NK-92 treated with Interleukin-12 subunit alpha and Interleukin-12 subunit beta, amount 100 ng/mL, for 24 hours (cell line): Measurements from ENCODE around the gene CXCL17.
"Not testable (repeated sequence)": the region's sequence is repeated elsewhere in the genome, so short reads cannot be mapped to it uniquely, and the experiment has no call there.

Experiments
- DNase-seq: peaks from one replicate; lab custom pipeline; 2025; lab: John Stamatoyannopoulos, UW

The CXCL17 gene

DNA sequence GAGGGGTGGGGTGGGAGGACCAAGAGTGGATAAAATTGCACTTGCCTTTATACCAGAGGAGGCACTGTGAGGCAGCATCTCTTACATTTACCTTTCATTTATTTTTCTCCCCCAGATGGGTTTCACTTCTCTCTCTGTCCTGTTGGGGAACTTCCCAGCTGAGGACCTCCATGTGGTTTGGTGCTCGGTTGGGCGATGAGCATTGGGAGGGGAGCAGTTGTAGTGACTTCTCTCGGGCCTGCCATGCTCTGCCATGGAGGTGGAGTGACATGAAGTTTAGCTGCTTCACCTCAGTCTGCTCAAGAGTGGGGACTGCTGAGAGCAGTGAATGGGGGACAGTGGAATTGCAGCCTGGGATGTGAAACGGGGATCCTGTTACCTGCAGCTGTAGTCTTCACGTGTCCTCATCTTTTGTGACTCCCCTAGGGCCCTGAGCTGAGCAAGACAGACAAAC is 23.1 kb upstream of the CXCL17 start:
- DNase-seq = no peak

DNA sequence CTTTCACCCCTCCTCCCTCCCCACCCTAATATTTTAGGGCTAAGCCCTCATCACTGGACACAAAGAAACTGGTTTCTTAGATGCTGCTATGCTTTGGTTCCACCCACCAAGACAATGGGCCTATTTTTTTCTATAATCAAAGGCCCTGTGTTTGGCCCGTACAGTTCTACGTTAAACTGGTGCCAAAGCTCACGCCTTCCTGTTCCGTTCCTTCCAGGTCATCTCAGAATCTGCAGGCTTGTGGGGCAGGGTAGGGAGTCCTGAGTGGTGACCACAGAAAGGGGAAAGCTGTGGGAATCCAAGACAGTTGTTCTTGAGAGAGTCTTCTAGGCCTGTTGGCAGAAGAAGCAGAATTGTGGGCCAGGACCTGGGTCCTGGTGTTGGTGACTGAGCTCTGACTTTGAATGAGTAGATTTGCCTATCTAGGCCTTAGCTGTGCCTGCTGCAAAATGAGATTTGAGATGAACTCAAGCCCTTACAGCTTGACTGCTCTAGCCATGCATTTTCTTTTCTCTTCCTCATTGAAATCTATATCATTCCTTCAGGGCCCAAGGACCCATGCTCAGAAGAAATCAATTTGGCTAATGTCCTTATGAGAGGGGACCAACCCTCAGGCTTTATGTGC is 19.1 kb upstream of the CXCL17 start:
- no peak for DNase-seq

DNA sequence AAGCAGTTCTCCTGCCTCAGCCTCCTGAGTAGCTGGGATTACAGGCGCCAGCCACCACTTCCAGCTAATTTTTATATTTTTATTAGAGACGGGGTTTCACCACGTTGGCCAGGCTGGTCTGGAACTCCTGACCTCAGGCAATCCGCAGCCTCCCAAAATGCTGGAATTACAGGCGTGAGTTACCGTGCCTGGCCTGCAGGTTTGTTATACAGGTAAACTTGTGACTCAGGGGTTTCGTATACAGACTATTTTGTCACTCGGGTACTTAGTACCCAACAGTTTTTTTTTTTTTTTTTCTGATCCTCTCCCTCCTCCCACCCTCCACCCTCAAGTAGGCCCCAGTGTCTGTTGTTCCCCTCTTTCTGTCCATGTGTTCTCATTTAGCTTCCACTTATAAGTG is 18.5 kb upstream of the CXCL17 start:
- not testable (repeated sequence) for DNase-seq

DNA sequence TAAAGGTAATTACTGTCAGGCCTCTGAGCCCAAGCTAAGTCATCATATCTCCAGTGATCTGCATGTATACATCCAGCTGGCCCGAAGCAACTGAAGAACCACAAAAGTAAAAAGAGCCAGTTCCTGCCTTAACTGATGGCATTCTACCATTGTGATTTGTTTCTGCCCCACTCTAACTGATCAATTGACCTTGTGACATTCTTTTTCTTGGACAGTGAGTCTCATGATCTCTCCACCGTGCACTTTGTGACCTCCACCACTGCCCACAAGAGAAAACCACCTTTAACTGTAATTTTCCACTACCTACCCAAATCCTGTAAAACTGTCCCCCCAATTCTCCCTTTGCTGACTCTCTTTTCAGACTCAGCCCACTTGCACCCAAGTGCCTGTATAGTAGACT is 17.2 kb upstream of the CXCL17 start:
- no peak for DNase-seq

DNA sequence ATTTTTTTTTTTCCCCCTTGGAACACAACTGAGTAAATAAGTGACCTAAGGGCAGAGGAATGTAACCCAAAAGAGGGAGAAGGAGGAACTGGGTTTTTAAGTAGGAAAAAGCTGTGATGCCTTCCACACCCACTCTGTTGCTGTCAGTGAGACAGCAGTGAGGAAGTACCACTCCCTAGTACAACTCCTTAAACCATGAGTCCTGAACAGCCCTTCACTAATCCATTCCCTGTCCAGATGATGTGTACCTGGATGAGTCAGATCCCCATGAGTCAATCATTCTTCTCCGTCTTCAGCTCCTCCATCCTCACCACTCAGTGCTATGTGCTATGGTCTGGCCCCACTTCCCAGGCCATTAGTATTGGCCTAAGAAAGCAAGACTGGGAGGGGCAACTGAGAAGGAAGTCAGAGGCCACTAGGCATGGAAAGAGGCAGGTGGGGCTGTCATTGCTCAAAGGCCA is 12.9 kb upstream of the CXCL17 start:
- DNase-seq = no peak

DNA sequence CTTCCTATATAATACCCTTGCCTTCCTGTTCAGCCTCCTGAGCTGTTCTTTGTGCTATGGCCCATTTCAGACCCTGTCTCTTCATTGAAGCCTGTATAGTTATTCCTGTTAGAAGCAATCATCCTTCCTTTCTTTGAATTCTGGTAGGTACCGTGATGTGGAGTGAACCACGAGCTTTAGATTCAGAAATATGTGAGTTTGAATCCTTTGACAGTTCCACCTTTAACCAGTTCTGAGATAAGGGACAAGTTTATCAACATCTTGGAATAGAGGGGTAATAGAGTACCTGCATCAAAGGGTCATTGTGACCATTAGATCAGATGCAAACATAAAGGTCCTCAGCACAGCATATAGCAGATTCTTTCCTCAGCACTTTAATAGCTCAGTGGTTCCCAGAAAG is 12.3 kb upstream of the CXCL17 start:
- DNase-seq = no peak

DNA sequence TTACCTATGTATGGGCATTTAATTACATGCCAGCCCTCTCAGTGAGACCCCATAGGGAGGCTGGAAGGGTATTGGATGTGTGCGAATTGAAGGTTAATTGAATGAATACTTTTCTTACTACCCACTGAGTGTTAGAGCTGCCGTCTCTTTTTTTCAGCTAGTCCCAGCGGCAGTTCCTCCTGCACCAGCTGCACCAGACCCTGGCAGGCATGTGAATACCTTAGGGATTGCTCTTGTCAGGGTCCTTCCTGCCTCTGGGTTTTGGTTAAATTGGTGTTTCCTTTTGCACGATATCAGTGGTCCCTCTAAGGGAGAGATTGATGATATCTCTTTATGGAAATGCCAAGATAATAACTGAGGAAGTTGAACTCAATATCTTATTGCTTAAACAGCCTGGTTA is 9.8 kb upstream of the CXCL17 start:
- DNase-seq = no peak

DNA sequence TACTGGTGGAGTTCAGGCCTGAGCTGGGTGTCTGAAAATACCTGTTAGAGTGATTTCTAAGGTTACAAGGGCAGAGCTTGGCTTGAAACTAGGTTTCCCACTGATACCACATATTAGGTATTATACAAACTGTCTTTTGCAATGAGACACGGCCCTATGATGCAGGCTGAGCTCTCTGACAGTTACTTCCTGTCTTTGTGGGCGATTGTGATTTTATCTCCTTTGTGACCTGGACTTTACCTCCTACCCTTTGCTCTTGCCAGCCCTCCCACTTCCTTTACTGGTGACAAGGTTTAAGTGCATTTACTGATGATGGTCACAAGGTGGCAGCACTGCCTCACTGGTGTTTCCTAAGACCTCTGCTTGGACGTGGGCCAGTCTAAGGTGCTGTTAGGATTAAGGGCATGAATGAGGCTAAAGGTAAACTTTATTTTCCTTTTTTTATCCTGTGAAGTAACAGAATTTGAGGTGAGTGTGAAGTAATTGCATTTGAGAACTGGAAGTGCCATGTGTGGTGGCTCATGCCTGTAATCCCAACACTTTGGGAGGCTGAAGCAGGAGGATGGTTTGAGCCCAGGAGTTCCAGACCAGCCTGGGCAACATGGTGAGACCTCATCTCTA is 7.7 kb upstream of the CXCL17 start:
- DNase-seq = peak; percentile 75

DNA sequence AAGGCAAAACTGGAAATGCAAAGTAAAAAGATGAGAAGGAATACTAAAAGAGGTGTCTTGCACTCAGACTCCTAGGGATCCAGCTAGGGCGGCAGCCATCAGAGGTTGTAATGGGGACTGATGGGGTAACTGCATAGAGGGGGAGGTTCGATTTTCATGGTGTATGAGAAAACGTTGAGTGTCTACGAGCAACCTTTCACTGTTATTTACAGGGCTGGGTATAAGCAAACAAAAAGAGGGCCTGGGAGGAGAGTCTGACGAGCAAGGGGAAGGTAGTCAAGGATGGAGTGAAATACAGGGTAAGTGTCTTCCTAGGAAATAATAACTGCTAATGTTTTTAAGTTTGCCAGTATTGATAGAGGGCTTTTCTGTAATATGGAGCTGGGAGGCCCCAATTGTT is 5.6 kb upstream of the CXCL17 start:
- DNase-seq = not testable (repeated sequence)

DNA sequence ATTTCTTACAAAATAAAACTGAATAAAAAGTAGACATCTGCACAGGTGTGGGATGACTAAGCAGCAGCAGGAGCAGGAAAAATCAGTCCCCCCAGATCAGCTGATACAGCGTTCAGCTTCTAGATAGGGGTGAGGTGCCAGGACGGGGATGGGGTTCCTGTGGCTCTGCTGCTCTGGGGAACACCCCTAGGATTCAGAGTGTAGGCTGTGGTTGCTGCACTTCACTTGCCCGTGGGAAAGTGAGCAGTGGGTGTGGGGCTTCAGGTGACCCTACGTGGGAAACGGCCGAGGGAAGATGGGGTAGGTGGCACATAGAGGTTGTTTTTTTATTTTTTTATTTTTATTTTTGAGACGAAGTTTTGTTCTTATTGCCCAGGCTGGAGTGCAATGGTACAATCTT is 3.2 kb upstream of the CXCL17 start:
- DNase-seq = no peak

DNA sequence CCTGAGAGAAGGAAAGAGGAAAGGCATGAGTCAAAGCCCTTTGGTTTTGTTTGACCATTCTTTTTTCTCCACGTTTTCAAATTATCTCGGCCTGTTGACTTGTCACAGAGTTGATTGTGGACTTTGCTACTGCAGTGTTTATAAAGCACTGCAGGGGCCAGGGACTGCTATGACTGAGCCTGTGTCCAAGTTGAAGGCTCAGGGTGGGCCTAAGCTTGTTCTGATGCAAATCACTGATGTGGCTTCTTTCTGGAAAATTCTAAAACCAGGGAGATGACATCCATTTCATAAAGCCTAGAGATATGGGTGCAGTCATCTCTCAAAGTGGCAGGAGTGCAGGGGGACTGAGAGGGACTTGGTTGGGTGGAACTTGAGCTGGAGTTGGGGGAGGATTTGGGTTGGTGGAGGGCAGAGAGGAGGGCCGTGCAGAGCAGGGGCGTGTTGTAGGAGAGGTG is 1.2 kb upstream of the CXCL17 start:
- DNase-seq = no peak

DNA sequence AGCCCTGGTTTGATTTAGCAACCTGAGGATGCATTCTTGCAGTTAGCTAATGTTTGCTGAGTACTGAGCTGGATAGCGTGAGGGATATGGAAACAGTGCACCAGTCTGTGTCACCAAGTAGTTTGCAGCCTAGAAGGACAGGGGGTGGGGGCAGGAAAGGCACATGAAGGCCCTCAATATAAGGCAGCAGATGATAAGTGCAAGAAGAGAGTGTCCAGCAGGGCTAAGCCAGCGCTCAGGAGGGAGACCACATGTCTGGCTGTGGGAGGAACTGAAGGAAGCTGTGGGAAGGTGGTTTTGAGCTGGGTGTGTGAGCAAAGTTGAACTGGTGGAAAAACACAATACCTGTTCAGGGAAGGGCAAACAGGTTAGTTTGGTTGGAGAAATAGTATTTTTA is 1.7 kb downstream of the CXCL17 start:
- no peak for DNase-seq

DNA sequence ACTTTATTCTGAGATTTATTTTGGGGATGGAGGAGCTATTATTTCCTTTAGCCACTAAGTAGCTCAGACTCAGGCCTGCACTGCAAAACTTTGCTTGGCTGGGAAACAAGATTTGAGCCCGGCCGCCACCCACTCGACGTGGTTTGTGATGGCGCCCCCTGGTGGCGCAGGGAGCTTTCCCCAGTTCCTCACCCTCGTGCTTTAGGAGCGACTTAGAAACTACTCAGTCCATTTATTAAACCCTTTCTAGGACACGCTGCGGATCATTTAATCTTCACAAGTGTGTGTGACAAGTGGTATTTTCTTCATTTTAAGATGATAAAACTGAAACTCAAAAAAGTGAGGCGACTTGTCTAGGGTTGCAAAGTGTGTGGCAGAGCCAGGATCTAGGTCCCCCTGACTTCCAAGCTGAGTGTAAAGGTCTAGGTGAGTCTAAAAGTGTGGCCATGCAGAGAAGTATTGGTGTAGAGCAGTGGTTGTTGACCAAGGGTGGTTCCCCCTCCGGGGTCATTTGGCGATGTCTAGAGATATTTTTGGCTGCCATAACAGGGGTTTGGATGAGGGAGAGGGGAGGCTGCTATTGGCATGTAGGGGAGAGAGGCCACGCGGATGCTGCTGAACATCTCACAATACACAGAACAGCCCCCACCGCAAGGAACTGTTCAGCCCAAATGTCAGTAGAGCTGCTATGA is 2.2 kb downstream of the CXCL17 start:
- DNase-seq = peak; percentile 64

DNA sequence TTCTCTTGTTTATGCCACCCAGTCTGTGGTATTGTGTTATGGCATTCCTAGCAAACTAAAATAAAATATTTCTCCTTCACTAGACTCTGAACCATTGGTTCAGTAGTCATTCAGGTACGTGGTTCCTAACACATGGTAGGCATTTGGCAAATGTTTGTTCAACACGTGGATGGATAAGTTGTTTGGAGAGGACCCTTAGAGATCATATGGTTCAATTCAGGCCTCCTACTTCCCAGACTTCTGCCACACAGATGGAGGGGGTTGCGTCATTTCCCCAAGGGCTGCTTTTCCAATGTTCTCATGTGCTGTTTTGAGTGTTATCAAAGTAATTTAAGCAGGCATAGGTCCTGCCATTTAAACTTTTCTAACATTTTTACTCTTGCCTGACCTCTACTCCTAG is 6.7 kb downstream of the CXCL17 start:
- DNase-seq = no peak

DNA sequence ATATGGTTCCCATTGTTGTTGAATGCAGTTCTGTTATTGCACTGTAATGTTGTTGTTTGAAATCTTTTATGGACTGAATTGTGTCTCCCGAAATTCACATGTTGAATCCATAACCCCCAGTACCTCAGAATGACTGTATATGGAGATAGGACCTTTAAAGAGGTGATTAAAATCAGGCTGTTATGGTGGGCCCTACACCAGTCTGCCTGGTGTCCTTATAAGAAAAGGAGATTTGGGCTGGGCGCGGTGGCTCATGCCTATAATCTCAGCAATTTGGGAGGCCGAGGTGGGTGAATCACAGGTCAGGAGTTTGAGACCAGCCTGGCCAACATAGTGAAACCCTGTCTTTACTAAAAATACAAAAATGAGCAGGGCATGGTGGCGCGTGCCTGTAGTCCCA is 7.4 kb downstream of the CXCL17 start:
- no peak for DNase-seq

DNA sequence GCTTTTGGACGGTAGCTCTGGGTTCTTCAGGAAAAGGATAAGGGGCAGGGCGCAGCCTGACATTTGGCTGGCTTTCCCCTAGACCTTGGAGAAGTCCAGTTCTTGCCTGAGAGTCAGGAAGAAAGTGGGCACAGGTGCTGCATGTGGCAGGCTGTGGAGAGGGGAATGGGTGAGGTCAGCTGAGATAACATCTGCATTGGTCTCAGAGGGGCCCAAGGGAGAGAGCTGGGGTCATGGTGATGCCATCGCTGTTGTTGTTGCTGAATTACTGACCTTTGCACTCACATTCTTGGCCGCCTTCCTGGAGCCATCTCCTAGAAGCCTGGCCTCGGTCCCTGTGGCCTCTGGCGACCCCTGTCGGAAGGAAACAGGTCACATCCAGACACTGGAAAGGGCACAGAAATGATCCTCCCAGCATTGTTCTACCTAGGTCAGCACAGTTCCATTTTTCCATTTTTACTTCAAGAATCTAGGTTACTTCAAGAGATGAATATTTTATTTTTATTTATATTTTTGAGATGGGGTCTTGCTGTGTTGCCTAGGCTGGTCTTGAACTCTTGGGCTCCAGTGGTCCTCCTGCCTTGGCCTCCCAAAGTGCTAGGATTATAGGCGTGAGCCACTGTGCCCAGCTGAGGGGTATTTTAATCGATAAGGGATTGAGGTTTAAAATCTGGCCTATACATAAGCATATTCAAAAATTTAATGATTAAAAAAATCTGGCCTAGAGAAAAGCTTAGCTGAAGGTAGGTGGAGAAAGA is 9.1 kb downstream of the CXCL17 start:
- peak; percentile 59 for DNase-seq

DNA sequence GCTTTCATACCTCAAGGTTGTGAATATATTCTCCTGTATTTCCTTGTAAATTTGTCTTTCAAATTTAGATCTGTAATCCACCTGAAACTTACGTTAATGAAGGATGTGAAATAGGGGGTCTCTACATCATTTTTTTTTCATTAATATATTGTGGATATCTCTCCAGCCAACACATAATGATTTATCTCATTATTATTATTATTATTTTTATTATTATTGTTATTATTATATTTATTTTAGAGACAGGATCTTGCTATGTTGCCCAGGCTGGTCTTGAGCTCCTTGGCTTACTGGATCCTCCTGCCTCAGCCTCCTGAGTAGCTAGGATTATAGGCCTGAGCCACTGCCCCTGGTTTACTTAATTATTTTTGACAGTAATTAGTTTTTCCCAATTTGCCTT is 11.3 kb downstream of the CXCL17 start:
- DNase-seq = no peak

DNA sequence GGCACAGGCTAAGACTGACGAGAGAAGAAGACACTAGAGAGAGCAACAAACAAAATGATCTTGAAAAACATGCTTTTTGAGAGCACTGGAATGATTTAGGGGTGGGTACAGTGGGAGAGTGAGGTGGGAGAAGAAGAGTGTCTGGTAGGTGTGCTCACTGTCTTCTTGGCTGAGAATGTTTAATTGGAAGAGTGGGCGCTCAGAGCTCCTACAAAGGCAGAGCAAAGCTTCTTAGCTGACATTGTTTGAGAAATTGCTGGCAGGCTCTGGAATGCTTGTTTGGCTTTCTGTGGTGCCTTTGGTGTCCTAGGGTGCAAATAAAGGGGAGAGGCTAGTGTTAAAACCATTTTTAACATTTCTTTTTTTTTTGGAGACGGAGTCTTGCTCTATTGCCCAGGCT is 14.1 kb downstream of the CXCL17 start:
- no peak for DNase-seq

DNA sequence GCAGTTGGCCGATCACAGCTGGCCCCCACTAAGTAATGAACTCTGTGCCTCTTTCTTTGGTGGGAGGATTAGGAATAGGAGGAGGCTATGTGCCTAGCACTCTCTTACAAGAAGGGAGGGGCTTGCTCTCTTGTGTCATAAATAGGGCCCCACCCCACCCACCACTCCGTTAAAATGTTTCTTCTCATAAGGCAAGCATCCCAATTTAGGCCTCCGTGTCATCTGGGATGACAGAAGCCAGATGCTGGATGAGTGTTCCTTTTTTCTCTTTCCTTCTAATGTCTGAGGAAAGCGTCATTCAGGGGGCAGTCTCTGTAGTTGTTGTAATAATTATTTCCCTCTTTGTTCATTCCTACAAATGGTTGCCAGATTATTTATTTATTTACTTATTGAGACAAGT is 15.4 kb downstream of the CXCL17 start, which contains the start of gene LIPE:
Gene LIPE, minus strand, starts transcription at position 76 of the 400 bp plus-strand sequence. CDS start 239 bp downstream, outside the sequence.
- no peak for DNase-seq

DNA sequence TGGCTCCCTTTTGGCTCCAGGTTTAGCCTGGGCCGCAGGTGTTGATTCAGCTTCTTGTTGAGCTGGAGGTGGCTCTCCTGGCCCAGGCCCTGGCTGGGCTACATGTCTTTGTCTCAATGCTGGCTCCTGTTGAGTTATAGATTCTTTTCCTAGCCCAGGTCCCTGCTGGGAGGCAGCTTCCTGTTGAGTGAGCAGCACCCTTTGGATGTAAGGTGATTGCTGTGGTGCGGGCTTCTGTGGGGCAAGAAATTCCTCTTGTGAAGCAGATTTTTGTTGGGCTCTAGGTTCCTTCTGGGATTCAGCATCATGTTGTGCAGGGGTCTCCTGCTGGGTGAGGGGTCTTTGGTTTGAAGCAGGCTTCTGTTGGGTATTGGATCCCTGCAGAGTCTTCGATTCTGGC is 16.1 kb downstream of the CXCL17 start:
- DNase-seq = no peak

DNA sequence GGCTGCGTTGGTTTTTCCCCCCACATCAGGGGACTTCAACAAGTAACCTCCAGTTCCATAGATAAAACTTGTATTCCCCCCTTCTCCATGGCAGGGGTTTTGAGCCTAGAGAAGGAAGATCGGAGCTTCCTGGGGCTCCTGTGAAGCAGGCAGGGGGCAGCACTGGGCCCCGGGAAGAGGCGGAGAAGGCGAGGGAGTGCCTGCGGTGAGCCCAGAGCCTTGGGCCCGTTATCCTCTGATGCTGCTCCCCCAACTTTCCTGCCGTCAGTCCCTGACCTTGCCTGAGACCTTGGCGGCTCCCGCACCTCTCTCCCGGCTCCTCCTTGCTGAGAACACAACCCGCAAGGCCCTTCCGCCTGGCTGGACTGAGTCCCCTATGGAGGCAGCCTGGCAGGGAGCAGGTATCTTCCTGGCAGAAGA is 18.0 kb downstream of the CXCL17 start:
- no peak for DNase-seq

DNA sequence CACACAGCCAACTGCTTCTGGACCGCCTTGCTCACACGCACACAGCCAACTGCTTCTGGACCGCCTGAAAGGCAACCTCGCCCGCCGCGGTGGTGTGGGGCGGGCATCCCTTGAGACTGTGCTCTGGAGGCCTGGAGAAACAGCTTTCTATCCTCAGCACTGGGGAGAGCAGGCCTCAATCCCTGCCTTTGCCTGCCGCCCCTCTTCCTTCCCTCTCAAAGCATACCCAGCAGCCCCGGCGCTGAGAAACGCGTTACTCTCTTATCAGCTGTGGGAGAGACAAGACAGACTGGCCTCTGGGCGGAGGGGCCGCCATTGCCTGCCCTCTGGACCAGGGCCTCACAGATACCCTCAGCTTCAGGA is 18.4 kb downstream of the CXCL17 start:
- DNase-seq = no peak
